Measurements from ENCODE around the gene EXOSC3.

DNA sequence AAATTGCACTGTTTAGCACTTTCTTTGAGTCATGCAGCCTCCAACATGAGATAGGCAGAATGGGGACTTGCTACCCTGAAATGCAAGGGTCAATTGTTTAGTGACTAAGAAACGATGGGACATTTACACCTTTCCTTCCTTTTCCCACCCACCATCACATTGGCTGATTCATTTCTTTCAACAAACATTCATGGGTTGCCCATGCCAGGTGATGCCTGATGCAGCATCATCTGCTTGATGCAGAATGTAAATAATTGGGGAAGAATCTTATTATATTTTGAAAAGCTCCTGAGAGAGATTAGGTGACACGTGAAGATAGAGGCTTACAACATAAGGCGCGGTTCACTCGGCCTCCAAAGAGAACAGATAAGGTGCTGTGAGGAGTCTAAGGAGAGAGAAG, 35.7 kb downstream of the EXOSC3 start:
- TF ChIP-seq CTCF (IDR thresholded peaks at IDR 0.05 in 8 of 11, conservative IDR thresholded peaks at IDR 0.05 in 3 of 11) (no peak), POLR2A (IDR thresholded peaks at IDR 0.05) (no peak), POLR2AphosphoS5 (IDR thresholded peaks at IDR 0.05) (no peak)
